GM12878 (cell line): ENCODE measurements around the gene FOXD3. TPM values are rescaled to one million over a fixed set of nuclear protein-coding genes. Genes with fewer than 3 reads are reported as not detected.

Experiments used
- ATAC-seq: fragments of 200-7000 bp; cut with Tn5 transposase; 3 replicates; pipeline ENCODE4 v1.9.1; 2020; ENCODE audit warnings: mild to moderate bottlenecking, moderate library complexity
- BruUV-seq: library from RNA; stranded (reverse); fragments of 400-500 nt; replicated peaks from 2 replicates; lab custom pipeline; 2021; lab: Mats Ljungman, UMichigan
- CTCF ChIA-PET: fragments of 300-600 bp; sonication (Branson Sonifier 250); formaldehyde crosslinking; extraction: SDS; loops from one replicate; lab custom pipeline; 2021; ENCODE audit warnings: inconsistent platforms; lab: Yijun Ruan, JAX
- POLR2A ChIA-PET: fragments of 350-600 bp; formaldehyde crosslinking; extraction: SDS; loops from one replicate; lab custom pipeline; 2021; ENCODE audit warnings: inconsistent platforms; lab: Charles Lee
- RAD21 ChIA-PET: fragments of 300-600 bp; sonication (Branson Sonifier 250); formaldehyde crosslinking; loops from one replicate; lab custom pipeline; 2023; ENCODE audit warnings: antibody characterized with exemption; ENCODE audit not compliant: unreplicated experiment; lab: Charles Lee
- SMC1A ChIA-PET: fragments of 300-600 bp; sonication (Branson Sonifier 250); formaldehyde crosslinking; loops from one replicate; lab custom pipeline; 2023; ENCODE audit not compliant: unreplicated experiment, uncharacterized antibody; lab: Charles Lee
- DNase-seq: peaks from one replicate; pipeline ENCODE4 v3.0.0-alpha.2; 2011; ENCODE audit warnings: low read depth, low spot score
- FAIRE-seq: peaks from 3 replicates; lab custom pipeline; 2011; peaks lifted over from hg19 to GRCh38; lab: Jason Lieb, UNC
- H2AFZ ChIP-seq: 2 replicates; pipeline ENCODE4 v1.6.0; 2011; ENCODE audit warnings: low read depth, low read length, control low read depth; ENCODE audit not compliant: control insufficient read depth
- H3K27ac ChIP-seq: 2 replicates; pipeline ENCODE4 v1.5.1; 2011; ENCODE audit warnings: control low read depth; ENCODE audit not compliant: control insufficient read depth, insufficient read depth
- H3K27me3 ChIP-seq, 2 experiments: replicated peaks in 1 of 2; 2 replicates each; pipeline versions ENCODE4 v1.6.0 to v1.6.1; 2011; ENCODE audit warnings: low read length in 1 of 2; ENCODE audit not compliant: control insufficient read depth in 2 of 2, insufficient read depth in 2 of 2
- H3K36me3 ChIP-seq, 2 experiments: 2 replicates each; pipeline ENCODE4 v1.5.1; 2011; ENCODE audit warnings: low read length in 1 of 2; ENCODE audit not compliant: control insufficient read depth in 2 of 2, insufficient read depth in 2 of 2
- H3K4me1 ChIP-seq: 2 replicates; pipeline ENCODE4 v1.6.1; 2011; ENCODE audit warnings: mild to moderate bottlenecking, low read length, moderate library complexity, mixed read lengths; ENCODE audit not compliant: control insufficient read depth, insufficient read depth
- H3K4me2 ChIP-seq: 2 replicates; pipeline ENCODE4 v1.6.0; 2011; ENCODE audit warnings: control low read depth; ENCODE audit not compliant: control insufficient read depth, insufficient read depth
- H3K4me3 ChIP-seq: fragments of 200-600 bp; sonication (generic); 2 replicates; pipeline ENCODE4 v1.5.1; 2016
- H3K79me2 ChIP-seq: 2 replicates; pipeline ENCODE4 v1.6.0; 2011; ENCODE audit warnings: low read length; ENCODE audit not compliant: control insufficient read depth, insufficient read depth
- H3K9ac ChIP-seq: 2 replicates; pipeline ENCODE4 v1.8.0; 2011; ENCODE audit warnings: low read length, control low read depth, mixed read lengths; ENCODE audit not compliant: control insufficient read depth, insufficient read depth
- H3K9me3 ChIP-seq: replicated peaks from 3 replicates; pipeline ENCODE4 v1.5.1; 2011; ENCODE audit warnings: mild to moderate bottlenecking, low read length; ENCODE audit not compliant: control insufficient read depth, insufficient read depth
- H4K20me1 ChIP-seq: 2 replicates; pipeline ENCODE4 v1.6.0; 2011; ENCODE audit not compliant: control insufficient read depth, insufficient read depth
- BCLAF1 ChIP-seq: fragments of 450-650 bp; IDR thresholded peaks from 2 replicates; pipeline ENCODE4 v1.6.1; 2017; ENCODE audit warnings: antibody characterized with exemption, mild to moderate bottlenecking, moderate library complexity
- BMI1 ChIP-seq: fragments of 450-650 bp; IDR thresholded peaks from 2 replicates; pipeline ENCODE4 v1.6.1; 2016; ENCODE audit warnings: mild to moderate bottlenecking, moderate library complexity, borderline replicate concordance
- CBFB ChIP-seq: IDR thresholded peaks from 2 replicates; pipeline ENCODE4 v1.6.1; 2016; ENCODE audit warnings: antibody characterized with exemption, low read depth
- CREB1 ChIP-seq: IDR thresholded peaks from 2 replicates; pipeline ENCODE4 v1.6.1; 2012; ENCODE audit warnings: low read depth, mild to moderate bottlenecking, inconsistent platforms
- EGR1 ChIP-seq, 2 experiments: IDR thresholded peaks; 1 replicate in 1 of 2; 2 replicates in 1 of 2; pipeline ENCODE4 v1.6.1; 2011 to 2012; ENCODE audit warnings: low read depth in 2 of 2, low read length in 2 of 2, borderline replicate concordance in 1 of 2, mild to moderate bottlenecking in 1 of 2, moderate library complexity in 1 of 2
- FOXK2 ChIP-seq: fragments of 450-650 bp; IDR thresholded peaks from 2 replicates; pipeline ENCODE4 v1.6.1; 2017; ENCODE audit warnings: mild to moderate bottlenecking, moderate library complexity
- GABPA ChIP-seq: IDR thresholded peaks from 2 replicates; pipeline ENCODE4 v1.6.1; 2014; ENCODE audit warnings: antibody characterized with exemption, low read depth, mild to moderate bottlenecking, inconsistent platforms
- KDM1A ChIP-seq: fragments of 200-600 bp; sonication (generic); IDR thresholded peaks from 2 replicates; pipeline ENCODE4 v1.6.1; 2016; ENCODE audit warnings: borderline replicate concordance
- MXI1 ChIP-seq: fragments of 150-350 bp; IDR thresholded peaks from 2 replicates; pipeline ENCODE4 v1.6.1; 2011; ENCODE audit warnings: low read depth, mild to moderate bottlenecking, inconsistent platforms, low read length, improper control_type of control experiment
- POLR2A ChIP-seq: IDR thresholded peaks from 2 replicates; pipeline ENCODE4 v1.6.1; 2011; ENCODE audit warnings: low read depth, mild to moderate bottlenecking, low read length
- RB1 ChIP-seq: fragments of 450-650 bp; formaldehyde crosslinking; IDR thresholded peaks from 2 replicates; pipeline ENCODE4 v1.6.1; 2017; ENCODE audit warnings: mild to moderate bottlenecking, borderline replicate concordance
- SREBF2 ChIP-seq: IDR thresholded peaks from 2 replicates; pipeline ENCODE4 v1.6.1; 2012; ENCODE audit warnings: mild to moderate bottlenecking, low read length
- ZNF384 ChIP-seq: IDR thresholded peaks from 2 replicates; pipeline ENCODE4 v1.6.1; 2012; ENCODE audit warnings: low read depth, mild to moderate bottlenecking, low read length, improper control_type of control experiment, borderline replicate concordance
- ZNF622 ChIP-seq: fragments of 450-650 bp; IDR thresholded peaks from 2 replicates; pipeline ENCODE4 v1.6.1; 2017; ENCODE audit warnings: mild to moderate bottlenecking, inconsistent platforms
- WGBS: methylation state at CpG from one replicate; pipeline ENCODE4 v1.1.6; 2016; ENCODE audit warnings: low lambda C conversion rate; ENCODE audit not compliant: insufficient replicate concordance, insufficient coverage; ENCODE audit errors: missing lambda C conversion rate; 5-methylcytosine and 5-hydroxymethylcytosine counted together
- in situ Hi-C: fragments of 300-500 bp; cut with MboI; formaldehyde crosslinking; loops from 9 replicates; pipeline ENCODE4 v1.14.3; 2018; ENCODE audit warnings: mixed read lengths
- intact Hi-C: fragments of 100-400 bp; cut with micrococcal nuclease; formaldehyde crosslinking; loops from one replicate; pipeline ENCODE4 v1.14.2; 2022; ENCODE audit not compliant: unreplicated experiment
- polyA plus RNA-seq, 11 experiments: library from polyadenylated mRNA; depleted of rRNA in 4 of 11; unstranded in 6 of 11; stranded (reverse) in 5 of 11; fragments of >200 nt; fragmentation: Nextera tagmentation in 4 of 11; fragmentation: Illumina TruSeq in 1 of 11; extraction: Ambion mirVana in 4 of 11; extraction: Trizol in 1 of 11; gene quantifications; 1 replicate in 1 of 11; 2 replicates in 10 of 11; pipeline versions ENCODE4 v1.2.1 to v1.2.3, GENCODE V29; 2011 to 2016; ENCODE audit warnings: inconsistent platforms in 2 of 11, missing spikeins in 2 of 11, low read depth in 1 of 11
- total RNA-seq, 4 experiments: library from RNA; depleted of rRNA in 3 of 4; stranded (reverse); fragments of >200 nt in 3 of 4; fragmentation: Illumina TruSeq in 1 of 4; extraction: Trizol in 1 of 4; gene quantifications; 2 replicates each; pipeline versions ENCODE4 v1.2.1 to v1.2.3, GENCODE V29; 2013 to 2021
- TF ChIP-seq, protein P1 (sequence below): IDR thresholded peaks from 2 replicates; pipeline ENCODE4 v1.6.1; 2011; ENCODE audit warnings: borderline replicate concordance, low read depth, mild to moderate bottlenecking, moderate library complexity, mixed read lengths, low read length; ENCODE audit not compliant: insufficient read depth; ENCODE audit errors: extremely low read length

Gene FOXD3
- total and polyA plus RNA-seq, 10 of the 15 experiments (the other 5 are each of a cell fraction or from before 2014, with no cell fraction given): not detected

DNA sequence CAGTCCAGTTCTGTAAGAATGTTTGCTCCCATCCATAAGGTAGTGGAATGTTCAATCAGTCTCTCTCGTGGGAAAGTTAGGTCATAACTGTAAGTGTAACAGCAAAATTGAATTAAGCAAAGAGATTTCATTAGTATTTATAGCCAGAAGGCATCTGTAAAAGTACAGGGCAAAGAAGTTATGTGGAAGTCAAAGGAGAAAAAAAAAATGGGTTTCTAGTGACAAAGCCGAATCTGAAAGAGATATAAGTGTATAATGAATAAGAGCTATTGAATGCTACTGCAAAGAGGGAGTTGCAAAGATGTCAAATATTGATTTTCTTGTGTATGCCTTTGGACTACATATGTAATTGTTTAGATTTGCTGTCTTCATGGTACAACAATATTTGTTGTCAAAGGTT lies 47.4 kb upstream of the FOXD3 start:
- no peak for TF ChIP-seq SREBF2
- TF ChIP-seq GABPA: no peak
- no peak for TF ChIP-seq ZNF622
- TF ChIP-seq POLR2A: no peak
- no peak for TF ChIP-seq KDM1A
- TF ChIP-seq CBFB: no peak
- Histone ChIP-seq H3K36me3 (no peaks in the 10 kb centered on the region), H3K9ac (no peak overlapping the region), H3K4me2 (no peak overlapping the region), H3K27me3 (no peaks in the 10 kb centered on the region), H3K79me2 (no peaks in the 10 kb centered on the region), H2AFZ (no peak overlapping the region), H4K20me1 (no peaks in the 10 kb centered on the region), H3K9me3 (no peaks in the 10 kb centered on the region), H3K4me1 (no peaks in the 10 kb centered on the region), H3K27ac (no peak overlapping the region), H3K4me3 (no peak overlapping the region)
- ChIA-PET SMC1A (no interaction called here), POLR2A (no interaction called here), CTCF (no interaction called here), RAD21 (no interaction called here)
- DNase-seq (no peak), FAIRE-seq (no peak), ATAC-seq (no peak)
- intact Hi-C loops (no loop called here), in situ Hi-C loops (no loop called here)
- no TSS peak for BruUV-seq
- WGBS: 3% methylated on average over 2 of the region's 2 CpGs

DNA sequence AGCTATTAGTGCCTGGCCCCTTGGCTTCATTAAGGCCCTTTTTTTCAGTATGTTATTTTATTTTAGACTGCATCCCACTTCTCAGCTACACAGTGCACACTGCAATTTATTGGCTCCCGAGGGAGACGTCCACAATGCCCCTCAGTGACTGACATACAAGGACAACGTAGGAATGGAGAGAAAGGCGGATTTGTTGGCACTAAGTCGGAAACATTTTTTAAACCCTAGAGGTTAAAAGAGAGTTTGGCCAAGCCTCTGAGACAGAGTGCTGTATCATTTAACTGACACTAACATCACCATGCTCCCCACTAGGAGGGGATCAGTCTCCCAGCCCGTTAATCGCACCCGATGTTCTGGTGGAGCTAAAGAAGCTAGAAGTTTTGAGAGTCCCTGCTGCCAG lies 45.7 kb upstream of the FOXD3 start:
- ChIA-PET POLR2A (no interaction called here), RAD21 (no interaction called here), SMC1A (no interaction called here), CTCF (no interaction called here)
- Histone ChIP-seq H3K9me3 (no peaks in the 10 kb centered on the region), H3K4me1 (no peaks in the 10 kb centered on the region), H3K4me2 (no peak overlapping the region), H3K79me2 (no peaks in the 10 kb centered on the region), H3K27ac (no peak overlapping the region), H2AFZ (no peak overlapping the region), H3K4me3 (no peak overlapping the region), H3K9ac (no peak overlapping the region), H3K27me3 (no peaks in the 10 kb centered on the region; a peak in 1 of 4 replicates), H3K36me3 (no peaks in the 10 kb centered on the region), H4K20me1 (no peaks in the 10 kb centered on the region)
- intact Hi-C loops: no loop called here
- DNase-seq: no peak
- no peak for FAIRE-seq
- ATAC-seq: no peak
- WGBS: 36% methylated on average over 8 of the region's 8 CpGs
- BruUV-seq: no TSS peak
- in situ Hi-C loops: no loop called here
- TF ChIP-seq RB1 (no peak), MXI1 (no peak), BMI1 (no peak), ZNF384 (no peak), BCLAF1 (no peak), FOXK2 (no peak), CREB1 (no peak), EGR1 (IDR thresholded peaks at IDR 0.05; ENCODE audit: borderline replicate concordance in 1 of 2, low read depth in 2 of 2, low read length in 2 of 2) (no peak)
- TF ChIP-seq, protein P1, sequence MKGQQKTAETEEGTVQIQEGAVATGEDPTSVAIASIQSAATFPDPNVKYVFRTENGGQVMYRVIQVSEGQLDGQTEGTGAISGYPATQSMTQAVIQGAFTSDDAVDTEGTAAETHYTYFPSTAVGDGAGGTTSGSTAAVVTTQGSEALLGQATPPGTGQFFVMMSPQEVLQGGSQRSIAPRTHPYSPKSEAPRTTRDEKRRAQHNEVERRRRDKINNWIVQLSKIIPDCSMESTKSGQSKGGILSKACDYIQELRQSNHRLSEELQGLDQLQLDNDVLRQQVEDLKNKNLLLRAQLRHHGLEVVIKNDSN: no peak
